ENCODE results near the gene TMEM181.
A peak's percentile ranks its signal among the peaks of the same experiment; 100 is the strongest.

The TMEM181 gene

GRCh38 chr6:158564243-158565121 is 4.6 kb downstream of the TMEM181 start:
- DNase-seq (ENCODE audit: low spot score), result no peak

GRCh38 chr6:158565122-158565429 is 5.2 kb downstream of the TMEM181 start:
- no peak for DNase-seq (ENCODE audit: low spot score)

- DNase-seq (ENCODE audit: low spot score), result no peak
These were observed 5.7 kb downstream of the TMEM181 start for GRCh38 chr6:158565482-158566040.

GRCh38 chr6:158566207-158566818 is 6.4 kb downstream of the TMEM181 start:
- DNase-seq (ENCODE audit: low spot score), result no peak

- DNase-seq (ENCODE audit: low spot score), result no peak
These were observed 7.3 kb downstream of the TMEM181 start for GRCh38 chr6:158567152-158567551.

- DNase-seq (ENCODE audit: low spot score), result no peak
These were observed 8.0 kb downstream of the TMEM181 start for GRCh38 chr6:158567871-158568401.

- no peak for DNase-seq (ENCODE audit: low spot score)
These were observed 8.7 kb downstream of the TMEM181 start for GRCh38 chr6:158568549-158568948.

GRCh38 chr6:158569036-158569435 is 9.1 kb downstream of the TMEM181 start:
- no peak for DNase-seq (ENCODE audit: low spot score)

- no peak for DNase-seq (ENCODE audit: low spot score)
These were observed 10.7 kb downstream of the TMEM181 start for GRCh38 chr6:158570681-158570962.

- no peak for DNase-seq (ENCODE audit: low spot score)
These were observed 12.1 kb downstream of the TMEM181 start for GRCh38 chr6:158571826-158572652.

GRCh38 chr6:158572653-158573541 is 13.0 kb downstream of the TMEM181 start:
- DNase-seq (ENCODE audit: low spot score), result no peak

GRCh38 chr6:158573542-158573931 is 13.6 kb downstream of the TMEM181 start:
- DNase-seq (ENCODE audit: low spot score), result no peak

GRCh38 chr6:158574800-158575199 is 14.9 kb downstream of the TMEM181 start:
- no peak for DNase-seq (ENCODE audit: low spot score)

- peak; percentile 45 for DNase-seq (ENCODE audit: low spot score)
These were observed 15.7 kb downstream of the TMEM181 start for GRCh38 chr6:158575550-158575949.

GRCh38 chr6:158584236-158584651 is 24.4 kb downstream of the TMEM181 start:
- DNase-seq (ENCODE audit: low spot score), result no peak

GRCh38 chr6:158586652-158587051 is 26.8 kb downstream of the TMEM181 start:
- DNase-seq (ENCODE audit: low spot score), result no peak

- no peak for DNase-seq (ENCODE audit: low spot score)
These were observed 29.5 kb downstream of the TMEM181 start for GRCh38 chr6:158589366-158589765.

- DNase-seq (ENCODE audit: low spot score), result no peak
These were observed 31.4 kb downstream of the TMEM181 start for GRCh38 chr6:158591134-158591809.

- no peak for DNase-seq (ENCODE audit: low spot score)
These were observed 31.9 kb downstream of the TMEM181 start for GRCh38 chr6:158591810-158592209.

- DNase-seq (ENCODE audit: low spot score), result no peak
These were observed 33.8 kb downstream of the TMEM181 start for GRCh38 chr6:158593670-158594069.

GRCh38 chr6:158595223-158595622 is 35.3 kb downstream of the TMEM181 start:
- no peak for DNase-seq (ENCODE audit: low spot score)
